Measurements from ENCODE around the gene FBXO3.

Gene FBXO3

GRCh38 chr11:33772870-33773269 lies 1.4 kb downstream of the FBXO3 start:
- no peak for DNase-seq (ENCODE audit: low spot score)

GRCh38 chr11:33772300-33772699 lies 2.0 kb downstream of the FBXO3 start:
- no peak for DNase-seq (ENCODE audit: low spot score)

DNA sequence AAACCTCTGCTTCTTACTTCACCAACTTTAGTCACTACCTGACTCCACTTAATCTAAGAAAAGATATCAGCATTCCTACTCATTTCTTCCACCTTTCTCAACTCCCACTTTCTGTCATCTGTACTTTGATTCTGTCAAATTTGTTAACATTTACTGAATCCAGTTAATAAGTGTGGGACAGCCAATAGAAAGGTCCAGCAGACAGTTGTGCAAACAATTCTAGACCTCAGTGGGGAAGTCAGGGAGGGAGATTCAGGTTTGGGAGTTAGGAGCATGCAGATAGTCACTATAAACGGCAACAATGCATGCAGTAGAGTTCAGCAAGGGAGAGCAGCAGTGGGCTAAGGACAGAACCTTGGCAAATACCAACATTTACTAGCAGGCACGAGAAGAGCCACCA lies 4.1 kb downstream of the FBXO3 start:
- no peak for DNase-seq (ENCODE audit: low spot score)

GRCh38 chr11:33769542-33769941 lies 4.8 kb downstream of the FBXO3 start:
- no peak for DNase-seq (ENCODE audit: low spot score)

GRCh38 chr11:33767624-33768023 lies 6.7 kb downstream of the FBXO3 start:
- DNase-seq (ENCODE audit: low spot score), result no peak

DNA sequence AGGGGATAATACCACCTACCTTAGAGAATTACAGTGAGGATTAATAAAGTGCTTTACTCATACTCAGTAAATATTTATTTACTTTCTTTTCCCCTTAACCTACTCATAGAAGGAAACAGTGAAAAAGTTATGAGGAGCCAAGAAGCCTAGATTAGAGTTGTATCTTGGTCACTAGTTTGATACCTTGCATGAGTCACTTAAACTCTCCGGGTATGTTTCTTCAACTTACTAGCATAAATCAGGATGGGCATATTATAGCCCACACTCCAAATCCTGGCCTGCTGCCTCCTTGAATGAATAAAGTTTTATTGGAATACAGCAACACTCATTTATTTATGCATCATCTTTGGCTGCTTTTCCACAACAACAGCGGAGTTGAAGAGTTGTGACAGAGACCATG lies 8.2 kb downstream of the FBXO3 start:
- DNase-seq (ENCODE audit: low spot score), result no peak

DNA sequence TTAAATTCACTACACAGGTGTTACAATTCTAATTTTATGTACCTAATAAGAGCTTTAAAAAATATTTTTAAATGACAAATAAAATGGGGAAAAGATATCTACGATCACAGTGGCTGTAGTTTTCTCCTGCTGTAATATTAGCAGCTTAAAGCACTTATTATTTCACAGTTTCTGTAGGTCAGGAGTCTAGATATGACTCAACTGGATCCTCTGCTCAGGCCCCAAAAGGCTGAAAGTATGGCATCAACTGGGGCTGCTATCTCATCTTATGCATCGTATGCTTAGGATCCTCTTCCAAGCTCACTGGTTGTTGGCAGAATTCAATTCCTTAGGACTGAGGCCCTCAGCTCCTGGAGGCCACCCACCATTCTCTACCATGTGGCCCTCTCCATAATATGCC lies 12.8 kb downstream of the FBXO3 start:
- no peak for DNase-seq (ENCODE audit: low spot score)

DNA sequence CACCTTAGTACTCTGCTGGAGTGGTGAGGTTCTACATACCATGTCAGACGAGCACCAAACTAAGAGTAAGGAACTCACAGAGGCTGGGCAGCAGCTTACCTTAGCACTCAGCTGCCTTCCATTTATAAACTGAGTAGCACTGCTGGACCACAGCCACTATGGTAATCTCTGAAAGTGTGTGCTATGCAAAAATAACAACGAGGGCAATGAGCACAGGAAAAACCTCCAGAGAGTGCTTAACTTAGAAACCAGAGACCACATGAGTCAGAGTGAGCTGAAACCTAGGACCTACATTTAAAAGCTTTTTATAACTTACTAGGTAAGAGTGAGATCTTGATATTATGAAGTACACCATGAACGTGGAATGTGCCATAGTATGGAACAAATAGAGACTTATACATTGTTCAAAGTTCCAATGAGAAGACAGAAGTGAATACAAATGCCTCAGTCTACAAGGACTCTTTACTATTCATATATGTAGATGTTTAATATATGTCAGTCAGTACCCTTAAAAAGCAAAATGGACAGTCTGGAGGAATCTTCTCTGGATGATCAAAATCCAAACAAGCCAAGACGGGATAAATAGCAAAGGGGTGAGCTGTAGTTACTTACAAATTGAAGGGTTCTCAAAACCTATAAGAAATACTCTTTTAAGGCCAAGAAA lies 20.9 kb downstream of the FBXO3 start:
- DNase-seq (ENCODE audit: low spot score), result no peak

GRCh38 chr11:33751878-33752277 lies 22.4 kb downstream of the FBXO3 start:
- no peak for DNase-seq (ENCODE audit: low spot score)

DNA sequence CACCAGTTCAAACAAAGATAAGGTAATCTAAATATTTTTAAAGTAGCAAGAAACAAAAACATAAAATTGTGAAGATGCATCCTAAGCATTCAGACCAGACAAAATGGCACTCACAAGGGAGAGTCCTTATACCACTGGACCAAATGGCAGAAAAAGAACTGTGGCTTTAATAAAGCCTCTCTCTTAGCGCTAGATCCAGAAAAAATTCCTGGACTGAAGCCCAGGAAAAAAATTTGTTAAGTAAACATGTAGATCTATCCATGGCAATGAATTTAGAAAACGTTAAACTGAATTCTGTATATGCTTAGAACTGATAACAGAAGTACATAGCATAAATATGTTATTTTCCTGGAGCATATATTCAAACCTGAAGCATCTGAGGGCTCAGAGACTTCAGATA lies 26.3 kb downstream of the FBXO3 start:
- DNase-seq (ENCODE audit: low spot score), result no peak

DNA sequence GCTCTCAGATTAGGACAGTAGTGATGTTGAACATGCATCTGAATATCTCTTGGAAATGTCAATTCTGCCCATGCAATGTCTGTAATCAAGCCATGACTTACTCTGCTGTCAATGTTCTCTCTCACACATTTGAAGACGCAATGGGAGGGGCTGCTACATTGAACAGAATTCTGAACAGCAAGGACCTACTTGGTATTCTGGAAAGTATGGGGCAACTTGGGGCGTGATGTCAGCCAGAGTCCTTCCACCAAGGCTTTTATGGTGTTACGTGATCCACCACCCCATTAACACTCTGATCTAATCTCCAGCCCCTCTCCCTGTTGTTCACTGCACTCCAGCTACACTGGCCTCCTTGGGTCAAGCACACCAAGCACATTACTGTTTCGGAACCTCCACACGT lies 31.0 kb downstream of the FBXO3 start:
- DNase-seq (ENCODE audit: low spot score), result no peak

DNA sequence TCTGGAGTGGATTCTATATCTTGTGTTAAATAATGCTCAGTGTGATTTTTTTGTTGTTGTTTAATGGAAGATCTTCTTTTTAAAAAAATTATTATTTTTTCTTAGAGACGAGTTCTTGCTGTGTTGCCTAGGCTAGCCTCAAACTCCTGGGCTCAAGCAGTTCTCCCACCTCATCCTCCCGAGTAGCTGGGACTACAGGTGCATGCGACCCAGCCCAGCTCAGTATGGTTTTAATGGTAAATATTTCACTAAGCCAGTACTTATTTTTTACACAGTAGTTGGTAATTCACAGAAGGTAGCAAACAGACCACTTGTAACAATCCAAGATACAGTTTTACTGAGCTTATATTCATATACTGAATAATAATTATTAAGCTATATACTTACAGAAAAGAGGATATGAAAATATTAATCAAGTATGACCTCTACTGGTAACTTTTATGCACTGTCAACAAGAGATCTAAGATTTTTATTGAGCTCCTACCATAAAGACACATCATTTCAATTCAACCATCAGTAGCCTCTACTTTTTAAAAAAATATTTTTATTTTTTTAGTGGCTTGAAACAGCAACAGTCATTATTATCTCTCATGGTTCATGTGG lies 32.0 kb downstream of the FBXO3 start:
- peak; percentile 35 for DNase-seq (ENCODE audit: low spot score)

DNA sequence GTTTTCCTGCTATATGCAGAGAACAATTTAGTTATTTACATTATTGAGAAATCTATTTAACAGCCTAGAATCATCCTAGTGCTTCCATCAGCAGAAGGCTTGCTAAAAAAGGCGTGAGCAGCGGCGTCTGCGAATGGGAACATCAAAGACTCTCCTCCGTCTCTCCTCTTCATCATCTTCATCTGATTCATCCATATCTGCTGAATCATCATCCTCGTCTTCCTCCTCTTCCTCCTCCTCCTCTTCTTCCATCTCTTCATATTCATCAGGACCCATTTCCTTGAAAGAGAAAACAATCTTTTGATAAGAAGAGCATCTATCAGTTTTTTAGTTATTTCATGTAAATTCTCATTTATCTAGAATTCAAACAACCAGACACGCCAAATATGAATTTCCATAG lies 32.5 kb downstream of the FBXO3 start:
- no peak for DNase-seq (ENCODE audit: low spot score)

- no peak for DNase-seq (ENCODE audit: low spot score)
Measured at GRCh38 chr11:33737362-33737821, 36.9 kb downstream of the FBXO3 start.

DNA sequence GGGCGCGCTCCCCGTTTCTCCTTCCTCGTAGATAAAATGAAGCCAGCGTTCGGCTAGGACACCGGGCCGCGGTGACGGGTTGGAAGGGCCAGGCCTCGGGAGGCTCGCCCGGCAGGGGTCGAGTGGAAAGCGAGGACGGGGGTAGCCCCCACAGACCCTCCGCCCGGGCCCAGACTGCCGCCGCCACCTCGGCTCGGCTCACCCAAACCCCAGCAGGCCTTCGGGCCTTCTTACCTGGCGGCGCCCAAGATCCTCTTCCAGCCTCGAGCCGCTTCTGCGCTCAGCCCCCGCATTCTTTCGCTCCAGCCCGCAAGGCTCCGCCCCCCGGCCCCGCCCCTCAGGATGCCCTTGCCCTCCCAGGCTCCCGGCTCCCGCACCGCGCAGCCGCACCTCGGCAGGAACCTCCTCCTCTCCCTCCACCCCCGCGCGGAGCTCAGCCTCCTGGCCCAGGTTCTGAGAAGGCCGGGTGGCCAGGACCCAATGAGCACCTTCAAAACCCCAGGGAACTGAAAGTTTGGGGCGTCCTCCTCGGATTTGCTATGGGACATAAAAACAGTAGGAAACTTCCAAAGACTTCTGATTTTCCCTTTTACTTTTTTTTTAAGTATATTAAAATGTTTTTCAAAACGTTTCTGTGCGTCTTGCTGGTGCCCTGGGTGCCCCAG lies 38.0 kb downstream of the FBXO3 start, which contains the start of gene CD59:
TSS of gene CD59 (minus strand) at position 276 of the 665 bp plus-strand sequence. CDS start 13,978 bp downstream, outside the sequence.
- peak; percentile 88 for DNase-seq (ENCODE audit: low spot score)

DNA sequence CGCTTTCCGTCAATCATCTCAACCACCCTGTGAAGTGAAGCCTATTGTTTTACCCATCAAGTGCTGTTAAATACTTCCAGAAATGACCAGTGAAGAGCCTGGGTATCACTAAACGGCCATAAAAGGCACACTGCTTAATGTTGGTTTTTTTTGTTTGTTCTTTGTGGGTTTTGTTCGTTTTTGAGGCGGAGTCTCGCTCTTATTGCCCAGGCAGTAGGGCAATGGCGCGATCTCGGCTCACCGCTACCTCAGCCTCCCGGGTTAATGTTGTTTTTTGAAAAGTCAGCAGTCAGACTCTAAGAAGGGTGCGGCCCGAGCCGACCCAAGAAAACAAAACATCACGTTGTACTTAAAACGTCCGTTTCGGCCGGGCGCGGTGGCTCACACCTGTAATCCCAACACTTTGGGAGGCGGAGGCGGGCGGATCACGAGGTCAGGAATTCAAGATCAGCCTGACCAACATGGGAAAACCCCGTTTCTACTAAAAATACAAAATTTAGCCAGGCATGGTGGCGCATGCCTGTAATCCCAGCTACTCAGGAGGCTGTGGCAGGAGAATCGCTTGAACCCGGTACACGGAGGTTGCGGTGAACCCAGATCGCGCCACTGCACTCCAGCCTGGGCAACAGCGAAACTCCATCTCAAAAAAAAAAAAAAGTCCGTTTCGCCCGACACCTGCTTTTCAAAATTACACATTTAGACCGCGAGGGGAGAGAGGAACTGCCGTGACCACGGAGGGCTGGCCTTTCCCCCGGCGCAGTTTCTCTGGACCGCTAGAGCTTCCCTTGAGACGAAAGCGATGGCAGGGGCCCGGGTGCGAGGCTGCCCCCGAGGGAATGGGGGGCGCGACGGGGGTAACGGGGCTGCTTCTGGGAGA lies 38.8 kb downstream of the FBXO3 start:
- no peak for DNase-seq (ENCODE audit: low spot score)

DNA sequence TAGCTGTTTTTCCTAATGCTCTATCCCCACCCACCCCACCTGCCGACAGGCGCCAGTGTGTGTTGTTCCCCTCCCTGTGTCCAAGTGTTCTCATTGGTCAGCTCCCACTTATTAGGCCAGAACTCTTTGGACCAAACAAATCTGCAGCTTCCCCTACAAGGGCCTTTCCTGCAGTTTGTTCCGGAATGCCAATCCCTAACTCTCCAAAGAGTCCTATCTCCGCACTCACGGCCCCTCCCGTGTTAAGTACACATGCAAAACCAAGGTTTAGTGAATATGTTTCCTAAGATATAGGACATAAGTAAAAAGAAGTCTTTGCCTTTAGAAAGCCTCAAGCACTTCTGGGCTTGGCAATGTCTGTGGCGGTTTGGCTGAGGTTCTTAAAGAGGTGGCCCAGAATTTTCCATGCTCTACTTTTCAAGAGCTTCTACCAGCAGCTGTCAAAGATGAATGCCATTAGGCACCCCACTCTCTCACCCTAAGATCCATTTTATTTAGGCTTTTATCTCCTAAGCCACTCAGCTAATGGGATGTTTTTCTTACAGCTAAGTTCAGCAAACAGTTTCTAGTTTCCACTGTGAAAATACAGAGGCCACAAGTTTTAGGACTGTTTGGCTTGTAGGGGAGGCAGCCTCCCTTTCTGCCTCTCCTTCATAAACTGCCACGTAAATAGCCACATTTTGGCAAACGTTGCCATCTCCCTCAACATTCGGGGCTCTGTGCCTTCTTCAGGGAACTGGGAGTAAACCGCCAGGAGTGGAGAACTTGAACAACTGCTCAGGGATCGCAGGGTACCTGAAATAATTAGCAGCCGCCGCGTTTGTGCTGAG lies 39.7 kb downstream of the FBXO3 start:
- DNase-seq (ENCODE audit: low spot score), result peak; percentile 42

GRCh38 chr11:33733980-33734379 lies 40.3 kb downstream of the FBXO3 start:
- no peak for DNase-seq (ENCODE audit: low spot score)

DNA sequence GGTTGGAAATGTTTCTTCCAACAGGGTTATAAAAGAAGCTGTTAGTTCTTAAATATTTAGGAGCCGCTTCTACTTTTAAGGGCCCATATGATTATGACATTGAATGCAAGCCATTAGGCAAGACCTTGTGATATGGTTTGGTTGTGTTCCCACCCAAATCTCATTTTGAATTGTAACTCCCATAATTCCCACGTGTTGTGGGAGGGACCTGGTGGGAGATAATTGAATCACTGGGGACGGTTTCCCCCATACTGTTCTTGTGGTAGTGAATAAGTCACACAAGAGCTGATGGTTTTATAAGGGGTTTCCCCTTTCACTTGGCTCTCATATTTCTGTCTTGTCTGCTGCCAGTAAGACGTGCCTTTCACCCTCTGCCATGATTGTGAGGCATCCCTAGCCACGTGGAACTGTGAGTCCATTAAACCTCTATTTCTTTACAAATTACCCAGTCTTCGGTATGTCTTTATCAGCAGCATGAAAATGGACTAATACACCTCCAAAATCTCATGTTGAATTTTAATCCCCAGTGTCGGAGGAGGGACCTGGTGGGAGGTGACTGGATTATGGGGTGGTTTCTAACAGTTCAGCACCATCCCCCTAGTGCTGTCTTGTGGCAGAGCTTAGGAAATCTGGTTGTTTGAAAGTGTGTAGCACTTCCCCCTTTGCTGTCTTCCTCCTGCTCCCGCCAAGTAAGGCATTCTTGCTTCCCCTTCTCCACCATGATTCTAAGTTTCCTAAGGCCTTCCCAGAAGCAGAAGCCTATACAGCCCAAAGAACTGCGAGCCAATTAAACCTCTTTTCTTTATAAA lies 42.4 kb downstream of the FBXO3 start:
- peak; percentile 31 for DNase-seq (ENCODE audit: low spot score)

DNA sequence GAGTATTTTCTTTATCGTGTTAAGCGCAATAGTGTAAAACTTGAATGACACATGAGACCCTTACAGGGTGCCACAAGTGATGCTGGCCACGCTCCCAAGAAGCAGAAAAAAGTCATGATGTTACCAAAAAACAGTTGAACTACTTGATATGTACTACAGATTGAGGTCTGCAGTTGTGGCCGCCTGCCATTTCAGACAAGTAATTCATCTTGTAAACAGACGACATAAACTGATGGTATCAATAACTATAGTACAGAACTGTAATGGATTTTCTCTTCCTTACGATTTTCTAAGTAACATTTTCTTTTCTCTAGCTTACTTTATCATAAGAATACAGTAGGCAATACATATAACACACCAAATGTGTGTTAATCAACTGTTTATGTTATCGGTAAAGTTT lies 43.6 kb downstream of the FBXO3 start:
- DNase-seq (ENCODE audit: low spot score), result no peak

Measured in globus pallidus (tissue), 1 donor.